SK-MEL-5 (cell line): ENCODE data around the gene BATF3. TPM values are rescaled to one million over a fixed set of nuclear protein-coding genes. Genes with fewer than 3 reads are reported as not detected.
"Not testable (repeated sequence)": the region's sequence is repeated elsewhere in the genome, so short reads cannot be mapped to it uniquely, and the experiment has no call there.

Experiments
- DNase-seq: peaks from one replicate; pipeline ENCODE4 v3.0.0-alpha.2; 2016; ENCODE audit warnings: low read depth, low spot score
- in situ Hi-C: cut with HindIII; loops from 2 replicates; pipeline ENCODE4 v1.10.0; 2016; ENCODE audit warnings: low sequenced_read_pairs, high pct_unique_total_duplicates, low pct_unique_long_range_greater_than_20kb
- polyA plus RNA-seq, 2 experiments: library from polyadenylated mRNA; depleted of rRNA; stranded (reverse); fragments of >200 nt; gene quantifications; 2 replicates each; pipeline ENCODE4 v1.2.3, GENCODE V29; 2015
- total RNA-seq: library from RNA; depleted of rRNA; stranded (reverse); fragments of >200 nt; shearing (Covaris generic); gene quantifications from 2 replicates; pipeline ENCODE4 v1.2.3, GENCODE V29; 2014; rRNA removed

Gene BATF3
- 6.9 and 7.4 TPM in 2 replicates for total RNA-seq
- 3.6 and 8.5 TPM in 2 replicates for polyA plus RNA-seq (2015; cell fraction: cytosol; rRNA removed)
- 3.0 and 6.1 TPM in 2 replicates for polyA plus RNA-seq (2015; cell fraction: nucleus; rRNA removed)

- in situ Hi-C loops: no loop called here
- peak; percentile 21 for DNase-seq
Measured at GRCh38 chr1:212699625-212700222, at the start of gene BATF3. Gene BATF3 (minus strand): TSS chr1:212699840. CDS start chr1:212699762, 78 bp downstream.

DNA sequence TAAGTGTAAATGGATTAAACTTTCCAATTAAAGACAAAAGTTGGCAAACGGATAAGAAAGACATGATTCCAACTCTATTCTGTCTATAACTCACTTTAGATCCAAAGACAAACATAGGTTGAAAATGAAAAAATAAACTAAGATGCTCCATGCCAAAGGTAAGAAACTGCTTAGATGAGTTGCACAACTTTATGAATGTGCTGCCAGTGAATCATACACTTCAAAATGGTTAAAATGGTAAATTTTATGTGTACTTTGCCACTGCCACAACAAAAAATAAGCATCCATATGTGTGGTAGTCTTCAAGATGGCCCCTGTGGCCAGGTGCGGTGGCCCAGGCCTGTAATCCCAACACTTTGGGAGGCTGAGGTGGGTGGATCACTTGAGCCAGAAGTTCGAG, 46.9 kb upstream of the BATF3 start:
- DNase-seq: no peak
- in situ Hi-C loops: no loop called here

DNA sequence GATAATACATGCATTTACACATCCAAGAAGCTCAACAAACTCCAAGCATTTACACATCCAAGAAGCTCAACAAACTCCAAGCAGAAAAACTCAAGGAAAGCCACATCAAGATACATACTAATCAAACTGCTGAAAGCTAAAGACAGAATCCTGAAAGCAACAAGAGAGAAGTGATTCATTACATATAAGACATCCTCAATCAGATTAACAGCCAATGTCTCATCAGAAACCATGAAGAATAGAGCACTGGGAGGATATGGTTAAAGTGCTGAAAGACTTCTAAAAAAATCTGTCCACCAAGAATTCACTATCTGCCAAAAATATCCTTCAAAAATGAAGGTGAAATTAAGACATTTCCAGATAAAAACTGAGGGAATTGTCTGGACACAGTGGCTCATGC, 45.7 kb upstream of the BATF3 start:
- in situ Hi-C loops: no loop called here
- no peak for DNase-seq

DNA sequence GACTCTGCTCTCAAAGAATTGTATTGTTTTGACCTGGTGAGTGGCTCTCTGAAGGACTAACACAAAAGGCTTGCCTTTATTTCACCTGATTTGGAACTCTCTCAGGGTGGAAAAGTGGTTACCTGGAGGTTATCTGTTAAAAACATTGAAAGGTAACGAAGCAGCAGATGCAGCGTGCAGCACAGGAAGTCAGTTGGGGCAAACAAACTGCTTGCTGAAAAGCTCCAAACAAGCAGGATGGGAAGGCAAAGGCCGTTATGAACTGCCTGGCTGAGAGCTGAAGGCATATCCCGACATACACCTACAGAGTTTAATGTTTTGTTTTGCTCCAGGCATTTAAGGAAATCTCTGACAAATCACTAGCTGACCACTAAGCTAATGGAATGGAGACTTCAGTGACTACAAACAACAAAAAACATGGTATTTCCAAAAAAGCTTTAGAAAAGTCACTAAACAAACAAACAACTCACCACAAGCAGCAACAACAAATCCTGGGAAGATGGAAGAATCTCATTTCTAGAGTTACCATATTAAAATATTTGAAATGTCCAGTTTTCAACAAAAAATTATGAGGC, 44.3 kb upstream of the BATF3 start:
- in situ Hi-C loops: no loop called here
- no peak for DNase-seq

DNA sequence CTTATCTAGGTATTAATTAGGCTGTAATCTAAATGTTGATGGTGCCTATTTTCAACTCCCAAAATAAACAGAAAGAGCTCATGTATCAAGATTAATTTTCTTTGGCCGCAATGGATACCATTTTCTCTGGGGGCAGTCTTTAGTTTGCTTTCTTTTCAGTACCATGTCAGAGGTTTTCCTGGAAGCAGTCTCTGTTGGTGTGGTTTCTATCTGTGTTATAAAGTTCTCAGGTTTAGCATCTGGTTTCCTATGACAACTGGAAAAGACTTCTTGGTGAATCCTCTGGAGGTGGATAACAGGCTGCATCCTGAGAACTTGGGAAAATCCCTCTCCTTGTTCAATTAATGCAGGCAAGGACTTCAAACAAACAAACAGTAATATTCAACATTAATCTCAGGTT, 38.7 kb upstream of the BATF3 start:
- in situ Hi-C loops: no loop called here

GRCh38 chr1:212737559-212737958, 37.9 kb upstream of the BATF3 start:
- in situ Hi-C loops: no loop called here
- DNase-seq: no peak

More for the DNA sequence above, 38.7 kb upstream of the BATF3 start:
- DNase-seq: no peak

- no peak for DNase-seq
- in situ Hi-C loops: no loop called here
Measured at GRCh38 chr1:212733109-212733508, 33.5 kb upstream of the BATF3 start.

DNA sequence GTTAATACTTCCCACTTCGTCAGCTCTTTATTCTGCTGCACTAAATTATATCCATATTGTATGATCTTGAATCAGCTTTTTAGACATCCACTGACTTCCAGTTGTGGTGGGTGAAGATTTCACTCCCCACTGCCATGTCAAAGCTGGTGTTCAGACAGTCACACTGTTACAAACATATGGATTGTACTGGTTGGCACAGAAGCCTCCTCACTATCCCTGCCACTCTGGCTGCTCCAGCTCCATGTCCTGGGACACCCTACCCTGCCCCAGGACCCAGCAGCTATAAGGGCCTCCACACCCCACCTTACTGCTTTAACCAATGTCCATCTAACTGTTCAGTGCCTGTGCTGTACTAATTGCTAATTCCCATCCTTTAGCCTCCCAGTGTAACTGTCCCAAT, 32.0 kb upstream of the BATF3 start:
- in situ Hi-C loops: no loop called here
- no peak for DNase-seq

GRCh38 chr1:212728606-212729005, 29.0 kb upstream of the BATF3 start:
- DNase-seq: no peak
- in situ Hi-C loops: no loop called here

- in situ Hi-C loops: no loop called here
- no peak for DNase-seq
Measured at GRCh38 chr1:212727386-212728181, 27.9 kb upstream of the BATF3 start.

- in situ Hi-C loops, DNase-seq: not testable (repeated sequence)
Measured at GRCh38 chr1:212724679-212725078, 25.0 kb upstream of the BATF3 start.

DNA sequence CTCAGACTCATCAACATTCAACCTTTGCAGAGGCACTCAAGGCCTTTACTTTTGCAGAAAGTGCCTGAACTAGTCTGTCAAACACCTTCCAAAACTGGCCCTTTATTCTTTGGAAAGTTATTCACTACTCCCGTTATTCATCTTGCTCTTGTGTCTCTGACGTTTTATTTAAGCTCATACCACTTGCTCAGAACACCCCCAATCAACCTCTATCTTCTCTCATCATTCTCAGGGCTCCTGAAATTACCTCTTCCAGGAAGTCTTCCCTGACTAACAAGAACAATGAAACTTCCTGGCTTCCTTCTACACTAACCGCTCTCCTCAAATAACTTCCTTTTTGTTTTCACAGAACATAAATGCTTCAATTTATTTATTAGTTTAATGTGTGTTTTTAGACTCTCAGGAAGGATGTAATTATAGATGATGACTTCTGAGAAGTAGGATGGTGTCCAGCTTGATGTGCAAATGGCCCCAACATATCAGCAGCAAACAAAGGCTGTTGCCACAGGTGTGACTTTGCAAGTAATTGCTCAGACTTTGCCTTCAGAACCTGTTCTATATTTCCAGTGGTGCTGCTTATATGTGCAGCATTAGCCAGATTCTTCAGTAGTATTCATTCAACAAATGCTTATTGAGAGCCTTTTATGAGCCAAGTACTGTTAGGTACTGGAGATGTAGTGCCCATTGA, 22.8 kb upstream of the BATF3 start:
- in situ Hi-C loops: no loop called here
- DNase-seq: no peak

GRCh38 chr1:212721388-212722247, 22.0 kb upstream of the BATF3 start:
- in situ Hi-C loops: no loop called here
- DNase-seq: no peak

- in situ Hi-C loops: no loop called here
- no peak for DNase-seq
Measured at GRCh38 chr1:212719633-212720032, 20.0 kb upstream of the BATF3 start.

GRCh38 chr1:212718499-212718898, 18.9 kb upstream of the BATF3 start:
- in situ Hi-C loops: no loop called here
- peak; percentile 68 for DNase-seq

GRCh38 chr1:212716161-212716560, 16.5 kb upstream of the BATF3 start:
- in situ Hi-C loops: no loop called here

DNA sequence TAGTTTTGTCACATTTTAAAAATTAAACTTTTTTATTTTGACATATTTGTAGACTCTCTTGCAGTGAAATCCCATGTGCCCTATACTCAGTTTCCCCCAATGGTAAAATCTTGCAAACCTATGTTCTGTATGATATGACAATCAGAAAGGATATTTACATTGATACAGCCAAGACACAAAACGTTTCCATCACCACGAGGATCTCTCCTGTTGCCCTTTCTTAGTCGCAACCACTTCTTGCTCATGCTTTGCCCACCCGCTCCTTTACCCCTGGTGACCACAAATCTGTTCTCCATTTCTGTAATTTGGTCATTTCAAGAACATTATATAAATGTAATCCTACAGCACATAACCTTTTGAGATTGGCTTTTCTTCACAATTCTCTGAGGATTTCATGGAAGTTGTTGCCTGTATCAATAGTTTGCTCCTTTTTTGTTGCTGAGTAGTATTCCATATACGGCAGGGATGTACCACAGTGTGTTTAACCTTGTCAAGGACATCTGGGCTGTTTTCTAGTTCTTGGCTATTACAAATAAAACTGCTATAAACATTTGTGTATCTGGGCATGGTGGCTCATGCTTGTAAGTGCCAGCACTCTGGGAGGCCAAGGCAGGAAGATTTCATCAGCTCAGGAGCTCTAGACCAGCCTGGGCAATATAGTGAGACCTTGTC, 14.0 kb upstream of the BATF3 start:
- in situ Hi-C loops: no loop called here
- DNase-seq: no peak

More at GRCh38 chr1:212716161-212716560, 16.5 kb upstream of the BATF3 start:
- DNase-seq: no peak
